ENCODE results near the gene CREBBP. TPM values are rescaled to one million over a fixed set of nuclear protein-coding genes. Genes with fewer than 3 reads are reported as not detected.

CREBBP gene
- 40.4 TPM for total RNA-seq

GRCh38 chr16:3880623-3881498 is at the start of gene CREBBP:
TSS of gene CREBBP (minus strand) at chr16:3880713. CDS start at chr16:3879916, 797 bp downstream.

DNA sequence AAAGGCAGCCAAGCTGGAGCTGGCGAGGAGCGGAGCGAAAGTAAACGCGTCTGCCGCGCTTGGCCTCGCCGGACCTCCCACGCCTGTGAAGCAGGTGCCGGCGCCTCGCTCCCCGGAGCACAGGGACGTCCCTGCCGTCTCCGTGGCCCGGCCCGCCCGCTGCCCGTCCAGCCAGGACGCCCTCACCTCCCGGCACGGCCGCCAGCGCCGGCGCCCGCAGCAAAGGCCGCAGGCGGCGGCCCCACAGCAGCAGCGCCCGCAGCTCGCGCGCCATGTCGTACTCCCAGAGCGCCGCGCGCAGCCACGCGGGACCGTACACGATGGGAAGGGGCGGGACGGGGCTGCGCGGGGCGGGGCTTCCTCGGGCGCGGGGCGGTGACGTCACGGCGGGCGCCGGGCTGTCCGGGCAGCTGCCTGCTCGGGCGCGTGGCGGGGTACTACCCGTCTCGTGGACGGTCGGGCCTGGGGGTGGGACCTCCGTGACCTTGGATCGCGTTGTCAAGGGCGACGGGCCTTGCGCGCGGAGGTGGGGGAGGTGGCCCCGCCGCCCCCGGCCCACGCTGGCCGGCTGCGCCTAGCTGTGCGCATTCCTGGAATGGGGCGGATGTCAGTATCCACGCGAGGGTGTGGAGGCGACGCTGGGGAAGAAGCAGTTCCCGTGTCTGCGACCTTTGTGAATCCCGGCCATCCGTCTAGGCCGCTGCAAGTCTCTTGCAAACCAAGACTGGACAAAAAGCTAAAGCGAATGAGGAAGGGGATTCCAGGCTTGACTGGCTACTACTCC is 163.1 kb downstream of the CREBBP start, which contains the start of gene TRAP1:
Gene TRAP1, minus strand, starts transcription at position 290 of the 784 bp plus-strand sequence. Its CDS starts 16 bp downstream, at position 274.

Other genes starting within 250 kb of the CREBBP start
- 39.9 TPM for gene DNASE1, start 226.0 kb downstream of the CREBBP start, total RNA-seq
- gene TRAP1, start 163.2 kb downstream of the CREBBP start, total RNA-seq: 75.2 TPM
- 15.9 TPM for gene ADCY9, start 235.7 kb upstream of the CREBBP start, total RNA-seq

Measured in diencephalon (tissue), 1 donor.